Measurements from ENCODE around the gene KIF9. TPM values are rescaled to one million over a fixed set of nuclear protein-coding genes. Genes with fewer than 3 reads are reported as not detected.

KIF9 gene
- total and polyA plus RNA-seq, 10 donors, result 3.8 to 15.8 (median 6.7) TPM

DNA sequence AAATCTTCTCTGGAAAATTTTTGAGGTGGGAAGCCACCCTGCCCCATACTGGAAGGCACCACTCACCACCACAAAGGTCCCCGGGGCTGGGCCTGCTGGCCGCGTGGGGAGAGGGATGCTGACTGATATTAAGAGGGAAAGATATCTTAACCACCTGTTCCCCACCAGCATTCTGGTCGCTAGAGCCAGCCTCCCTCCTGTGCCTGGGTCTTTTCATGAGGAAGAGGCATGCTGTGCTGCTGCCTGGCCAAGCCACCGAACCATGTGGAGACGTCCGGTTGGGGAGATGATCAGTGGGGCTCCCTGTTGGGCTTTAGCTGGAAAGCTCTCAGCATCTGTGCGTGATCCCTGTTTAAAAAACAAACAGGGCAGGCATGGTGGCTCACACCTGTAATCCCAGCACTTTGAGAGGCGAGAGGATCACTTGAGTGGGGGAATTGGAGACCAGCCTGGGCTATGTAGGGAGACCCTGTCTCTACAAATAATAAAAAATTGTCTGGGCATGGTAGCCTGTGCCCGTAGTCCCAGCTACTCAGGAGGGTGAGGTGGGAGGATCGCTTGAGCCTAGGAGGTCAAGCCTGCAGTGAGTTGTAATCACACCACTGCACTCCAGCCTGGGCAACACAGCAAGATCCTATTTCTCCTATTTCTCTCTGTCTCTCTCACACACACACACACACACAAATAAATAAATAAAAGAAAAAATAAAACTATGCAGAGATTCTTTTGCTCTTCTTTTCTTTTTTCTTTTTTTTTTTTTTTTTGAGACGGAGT is 1.2 kb upstream of the KIF9 start:
- Histone ChIP-seq H3K4me1 (peaks cover 30 to 74% (median 53%) of the 10 kb centered on the region in 6 donors), H3K4me3 (peak overlapping the region; percentile 78 to 95 (median 84)), H3K27me3 (replicated peaks in 1 of 7) (no peaks in the 10 kb centered on the region), H3K36me3 (peaks cover 0 to 22% (median 9%) of the 10 kb centered on the region in 6 donors), H3K27ac (peak overlapping the region; percentile 79 to 97 (median 94)), H3K9me3 (no peaks in the 10 kb centered on the region)
- DNase-seq, result peak; percentile 81
- intact Hi-C loops (cut with DNase I; ENCODE audit: low total_unique reads), result no loop called here
- TF ChIP-seq POLR2AphosphoS5 (IDR thresholded peaks at IDR 0.05), result no peak
- TF ChIP-seq POLR2A (IDR thresholded peaks at IDR 0.05), result no peak
- TF ChIP-seq CTCF (IDR thresholded peaks at IDR 0.05 in 8 of 11, conservative IDR thresholded peaks at IDR 0.05 in 3 of 11), result no peak
- 34 to 47% (median 40%) methylated on average over 10 to 12 of the region's 12 CpGs for WGBS, 5 donors

GRCh38 chr3:47283193-47283537 is 566 bp upstream of the KIF9 start:
- Histone ChIP-seq H3K4me1 (peaks cover 29 to 68% (median 50%) of the 10 kb centered on the region in 6 donors), H3K9me3 (no peaks in the 10 kb centered on the region), H3K36me3 (peaks cover 0 to 16% (median 6%) of the 10 kb centered on the region in 6 donors), H3K27ac (peak overlapping the region; percentile 79 to 97 (median 94)), H3K27me3 (replicated peaks in 1 of 7) (no peaks in the 10 kb centered on the region), H3K4me3 (peak overlapping the region; percentile 78 to 95 (median 84))
- TF ChIP-seq CTCF (IDR thresholded peaks at IDR 0.05 in 8 of 11, conservative IDR thresholded peaks at IDR 0.05 in 3 of 11) (no peak), POLR2A (IDR thresholded peaks at IDR 0.05) (no peak), POLR2AphosphoS5 (IDR thresholded peaks at IDR 0.05) (no peak)
- DNase-seq, result no peak
- intact Hi-C loops (cut with DNase I; ENCODE audit: low total_unique reads), result no loop called here
- 0 to 1% (median 0%) methylated on average over 10 of the region's 10 CpGs for WGBS, 5 donors

DNA sequence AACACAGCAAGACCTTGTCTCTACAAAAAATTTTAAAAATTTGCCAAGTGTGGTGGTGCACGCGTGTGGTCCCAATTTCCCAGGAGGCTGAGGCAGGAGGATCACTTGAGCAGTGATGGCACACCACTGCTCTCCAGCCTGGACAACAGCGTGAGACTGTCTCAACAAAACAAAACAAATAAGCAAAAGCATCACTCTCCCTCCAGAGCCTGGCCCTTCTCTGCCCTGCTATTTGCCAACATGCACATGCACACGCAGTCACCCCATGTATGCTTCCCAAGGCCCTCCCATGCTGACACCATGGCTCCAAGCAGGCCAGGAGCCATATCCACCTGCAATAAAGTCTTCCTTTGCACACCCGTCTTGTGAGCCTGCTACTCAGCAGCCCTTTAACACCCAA is 2.1 kb downstream of the KIF9 start:
- 92 to 96% (median 94%) methylated on average over 5 of the region's 5 CpGs for WGBS, 5 donors
- intact Hi-C loops (cut with DNase I; ENCODE audit: low total_unique reads), result no loop called here
- H3K27ac ChIP-seq, result no peak overlapping the region
- no peaks in the 10 kb centered on the region for H3K9me3 ChIP-seq
- no peak for DNase-seq
- no peak overlapping the region for H3K4me3 ChIP-seq
- TF ChIP-seq CTCF (IDR thresholded peaks at IDR 0.05 in 8 of 11, conservative IDR thresholded peaks at IDR 0.05 in 3 of 11), result no peak
- no peak for TF ChIP-seq POLR2A (IDR thresholded peaks at IDR 0.05)
- TF ChIP-seq POLR2AphosphoS5 (IDR thresholded peaks at IDR 0.05), result no peak
- no peaks in the 10 kb centered on the region for H3K36me3 ChIP-seq
- no peaks in the 10 kb centered on the region for H3K27me3 ChIP-seq (replicated peaks in 1 of 7)
- H3K4me1 ChIP-seq, result peaks cover 21 to 42% (median 35%) of the 10 kb centered on the region in 6 donors

DNA sequence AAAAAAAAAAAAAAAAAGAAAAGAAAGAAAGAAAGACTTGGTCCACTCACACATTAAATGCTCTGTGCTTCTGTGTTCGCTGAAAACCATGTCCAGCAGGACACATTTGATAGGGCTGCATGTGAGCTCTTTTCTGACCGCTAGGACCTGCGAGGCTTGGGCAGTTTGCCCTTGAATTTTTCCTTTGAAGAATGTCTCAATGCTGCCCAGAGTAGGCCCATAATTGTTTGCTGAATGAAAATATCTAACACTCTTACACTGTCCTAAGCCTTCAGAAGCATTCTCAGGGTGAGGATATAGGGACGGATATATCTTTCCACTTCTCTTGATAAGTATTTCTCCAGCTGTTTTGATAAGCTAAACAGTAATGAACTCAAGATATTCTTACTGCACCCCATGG is 6.0 kb downstream of the KIF9 start:
- Histone ChIP-seq H3K36me3 (peaks cover 0 to 5% (median 0%) of the 10 kb centered on the region in 6 donors), H3K9me3 (no peaks in the 10 kb centered on the region), H3K27me3 (replicated peaks in 1 of 7) (no peaks in the 10 kb centered on the region), H3K27ac (no peak overlapping the region), H3K4me3 (no peak overlapping the region), H3K4me1 (peaks cover 0 to 11% (median 6%) of the 10 kb centered on the region in 6 donors)
- TF ChIP-seq POLR2AphosphoS5 (IDR thresholded peaks at IDR 0.05), result no peak
- no peak for TF ChIP-seq CTCF (IDR thresholded peaks at IDR 0.05 in 8 of 11, conservative IDR thresholded peaks at IDR 0.05 in 3 of 11)
- TF ChIP-seq POLR2A (IDR thresholded peaks at IDR 0.05), result no peak
- intact Hi-C loops (cut with DNase I; ENCODE audit: low total_unique reads), result no loop called here
- DNase-seq, result no peak
- 79 to 90% (median 87%) methylated on average over 4 of the region's 4 CpGs for WGBS, 5 donors
